IPS-18a (cell line): ENCODE results near the gene OXCT2.
"Not testable (repeated sequence)": the region's sequence is repeated elsewhere in the genome, so short reads cannot be mapped to it uniquely, and the experiment has no call there.

Experiments used
- H3K27ac ChIP-seq: one replicate; pipeline ENCODE4 v1.5.1; 2013; ENCODE audit warnings: low read length
- H3K27me3 ChIP-seq: one replicate; pipeline ENCODE4 v1.6.1; 2013; ENCODE audit warnings: mild to moderate bottlenecking, low read length; ENCODE audit not compliant: control insufficient read depth, insufficient read depth
- H3K36me3 ChIP-seq: one replicate; pipeline ENCODE4 v1.6.1; 2013; ENCODE audit warnings: low read depth, low read length; ENCODE audit not compliant: control insufficient read depth
- H3K4me1 ChIP-seq: one replicate; pipeline ENCODE4 v1.6.1; 2013; ENCODE audit warnings: low read depth, low read length; ENCODE audit not compliant: control insufficient read depth
- H3K4me3 ChIP-seq: one replicate; pipeline ENCODE4 v1.5.1; 2013; ENCODE audit warnings: low read length
- H3K9ac ChIP-seq: one replicate; pipeline ENCODE4 v1.6.1; 2013; ENCODE audit warnings: mild to moderate bottlenecking, low read length, moderate library complexity
- H3K9me3 ChIP-seq: one replicate; pipeline ENCODE4 v1.6.1; 2013; ENCODE audit warnings: low read depth, low read length; ENCODE audit not compliant: control insufficient read depth

Gene OXCT2

DNA sequence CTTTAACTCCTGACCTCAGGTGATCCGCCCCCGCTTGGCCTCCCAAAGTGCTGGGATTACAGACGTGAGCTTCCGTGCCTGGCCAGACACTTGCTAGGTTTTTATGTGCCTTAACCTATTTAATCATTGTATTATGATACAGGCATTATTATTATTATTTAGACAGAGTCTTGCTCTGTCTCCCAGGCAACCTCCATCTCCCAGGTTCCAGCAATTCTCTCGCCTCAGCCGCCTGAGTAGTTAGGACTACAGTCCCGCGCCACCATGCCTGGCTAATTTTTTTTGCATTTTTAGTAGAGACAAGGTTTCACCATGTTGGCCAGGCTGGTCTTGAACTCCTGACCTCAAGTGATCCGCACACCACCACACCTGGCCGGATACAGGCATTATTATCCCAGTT is 11.5 kb upstream of the OXCT2 start:
- H3K27me3 ChIP-seq: peaks cover 36% of the 10 kb centered on the region
- H3K36me3 ChIP-seq, H3K27ac ChIP-seq, H3K9me3 ChIP-seq, H3K4me3 ChIP-seq, H3K9ac ChIP-seq, H3K4me1 ChIP-seq: not testable (repeated sequence)

DNA sequence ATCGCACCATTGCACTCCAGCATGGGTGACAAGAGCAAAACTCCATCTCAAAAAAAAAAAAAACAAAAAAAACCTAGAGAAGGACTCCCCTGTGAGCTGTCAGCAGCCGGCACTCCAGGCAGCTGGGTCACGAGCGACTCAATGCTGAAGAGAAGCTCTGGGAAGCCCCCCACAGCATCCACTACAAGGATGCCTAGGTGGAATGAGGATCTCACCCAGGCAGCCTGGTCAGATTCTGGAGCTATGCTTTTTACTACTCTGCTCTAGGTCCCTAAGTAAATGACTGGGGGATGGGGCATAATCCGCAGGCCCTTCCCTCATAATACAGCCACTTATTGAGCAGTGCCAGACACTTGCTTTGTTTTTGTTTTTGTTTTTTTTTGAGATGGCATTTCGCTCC is 11.0 kb upstream of the OXCT2 start:
- no peaks in the 10 kb centered on the region for H3K4me1 ChIP-seq
- no peak overlapping the region for H3K4me3 ChIP-seq

DNA sequence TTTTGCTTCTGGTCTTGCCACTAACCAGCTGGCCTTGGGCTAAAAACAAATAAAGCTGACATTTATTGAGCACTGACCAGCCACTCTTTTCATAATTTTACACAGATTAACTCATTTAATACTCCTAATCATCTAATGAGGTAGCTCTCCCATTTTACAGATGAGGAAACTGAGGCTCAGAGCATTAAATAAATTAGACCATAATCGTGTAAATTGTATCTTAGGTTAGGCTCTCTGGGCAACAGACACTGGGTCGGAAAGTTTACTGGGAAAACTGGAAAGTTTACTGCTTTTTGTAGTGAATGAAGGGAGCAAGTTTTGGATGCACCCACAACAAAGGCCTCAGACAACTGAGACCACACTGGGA is 10.2 kb upstream of the OXCT2 start:
- no peak overlapping the region for H3K9ac ChIP-seq
- no peaks in the 10 kb centered on the region for H3K9me3 ChIP-seq
- peaks cover 22% of the 10 kb centered on the region for H3K27me3 ChIP-seq
- H3K4me1 ChIP-seq: no peaks in the 10 kb centered on the region
- no peak overlapping the region for H3K4me3 ChIP-seq
- H3K27ac ChIP-seq: no peak overlapping the region
- no peaks in the 10 kb centered on the region for H3K36me3 ChIP-seq

More for the DNA sequence above, 11.0 kb upstream of the OXCT2 start:
- Histone ChIP-seq H3K9me3 (no peaks in the 10 kb centered on the region), H3K9ac (no peak overlapping the region), H3K27ac (no peak overlapping the region), H3K27me3 (peaks cover 30% of the 10 kb centered on the region), H3K36me3 (no peaks in the 10 kb centered on the region)

DNA sequence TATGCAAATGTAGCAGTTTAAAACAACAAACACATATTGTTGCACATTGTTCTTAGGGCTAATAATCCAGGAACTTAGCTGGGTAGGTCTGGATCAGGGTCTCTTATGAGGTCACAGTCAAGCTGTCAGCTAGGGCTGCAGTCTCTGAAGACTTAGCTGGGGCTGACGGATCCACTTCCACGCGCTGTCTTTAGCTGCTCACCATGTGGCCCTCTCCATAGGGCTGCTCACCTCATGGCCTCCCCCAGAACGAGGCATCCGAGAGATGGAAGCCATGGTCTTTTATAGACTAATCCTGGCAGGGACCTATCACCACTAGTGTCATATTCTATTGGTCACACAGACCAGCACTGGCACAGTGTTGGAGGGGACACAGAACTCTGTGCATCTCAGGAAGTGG is 8.7 kb upstream of the OXCT2 start:
- H3K27me3 ChIP-seq: peaks cover 12% of the 10 kb centered on the region
- H3K9ac ChIP-seq: no peak overlapping the region
- H3K4me3 ChIP-seq: no peak overlapping the region
- no peaks in the 10 kb centered on the region for H3K4me1 ChIP-seq
- no peak overlapping the region for H3K27ac ChIP-seq
- no peaks in the 10 kb centered on the region for H3K36me3 ChIP-seq
- no peaks in the 10 kb centered on the region for H3K9me3 ChIP-seq

DNA sequence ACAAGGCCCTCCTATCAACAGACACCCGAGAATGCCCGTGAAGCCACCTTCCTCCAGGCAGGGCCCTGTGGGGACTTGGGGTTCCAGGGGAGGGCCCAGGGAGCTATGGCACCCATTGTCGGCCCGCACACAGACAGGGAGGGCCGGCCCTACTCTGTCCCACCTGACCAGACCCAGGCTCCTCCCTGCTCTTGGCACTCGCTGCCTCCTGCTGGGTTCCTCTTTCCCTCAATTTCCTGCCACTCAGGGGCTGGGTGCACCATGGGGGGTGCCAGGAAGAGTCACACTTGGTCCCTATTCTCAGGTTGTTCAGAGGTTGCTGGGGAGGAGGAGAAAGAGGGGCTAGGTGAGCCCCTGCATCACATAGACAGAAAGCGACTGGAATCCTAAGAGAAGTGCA is 8.0 kb upstream of the OXCT2 start:
- no peak overlapping the region for H3K4me3 ChIP-seq
- H3K4me1 ChIP-seq: no peaks in the 10 kb centered on the region
- H3K27ac ChIP-seq: no peak overlapping the region
- peaks cover 12% of the 10 kb centered on the region for H3K27me3 ChIP-seq
- no peaks in the 10 kb centered on the region for H3K9me3 ChIP-seq
- no peak overlapping the region for H3K9ac ChIP-seq
- no peaks in the 10 kb centered on the region for H3K36me3 ChIP-seq

DNA sequence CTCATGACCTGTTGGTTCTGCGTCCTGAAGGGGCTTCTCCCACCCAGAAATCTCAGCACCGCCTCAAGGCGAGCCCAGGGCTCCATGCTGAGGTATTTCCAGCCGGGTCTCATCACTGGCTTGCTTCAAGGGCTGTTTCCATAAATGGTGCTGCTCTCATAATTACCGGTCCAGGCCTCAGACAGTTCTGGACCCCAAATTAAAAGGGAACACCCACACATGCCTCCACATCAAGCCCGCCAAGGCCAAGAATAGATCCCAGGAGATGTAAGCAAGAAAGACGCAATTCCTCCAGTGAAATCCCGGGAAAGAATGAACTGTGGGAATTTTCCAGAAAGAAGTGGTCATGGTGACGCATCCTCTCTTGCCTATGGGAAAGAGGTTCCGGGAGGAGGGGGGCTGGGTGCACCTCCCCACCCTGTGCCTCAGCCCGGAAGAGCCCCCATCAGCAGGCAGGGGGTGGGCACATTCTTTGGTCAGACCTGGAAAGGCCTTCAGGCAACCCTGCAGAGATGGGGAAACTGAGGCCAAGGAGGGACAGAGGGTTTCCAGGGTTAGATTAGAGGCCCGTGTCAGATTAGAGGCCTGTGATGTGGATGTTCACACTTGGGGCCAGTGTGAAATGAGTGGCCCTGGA is 7.4 kb upstream of the OXCT2 start:
- not testable (repeated sequence) for H3K9ac ChIP-seq

DNA sequence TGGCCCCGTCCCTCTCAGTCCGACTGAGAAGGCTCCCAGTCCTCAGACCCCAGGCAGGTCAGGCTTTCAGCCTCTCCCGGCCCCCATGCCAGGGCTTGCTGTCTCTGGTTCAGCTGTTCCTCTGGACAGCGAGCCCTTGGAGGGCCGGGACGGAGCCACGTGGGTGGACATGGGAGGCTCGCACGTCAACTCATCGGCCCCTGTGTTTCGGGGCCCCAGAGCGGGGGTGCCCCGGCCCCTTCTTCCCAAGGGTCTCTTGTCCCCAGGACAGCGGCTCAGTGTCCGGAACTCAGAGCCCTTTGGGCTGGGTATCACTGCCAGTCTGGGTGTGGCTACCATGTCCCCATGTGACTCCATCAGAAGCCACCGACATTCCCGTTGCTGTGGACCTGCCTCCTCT is 6.7 kb upstream of the OXCT2 start:
- not testable (repeated sequence) for H3K27me3 ChIP-seq, H3K9me3 ChIP-seq, H3K27ac ChIP-seq, H3K9ac ChIP-seq, H3K4me1 ChIP-seq, H3K36me3 ChIP-seq, H3K4me3 ChIP-seq

More for the DNA sequence above, 7.4 kb upstream of the OXCT2 start:
- not testable (repeated sequence) for H3K9me3 ChIP-seq, H3K4me3 ChIP-seq, H3K27me3 ChIP-seq, H3K36me3 ChIP-seq, H3K4me1 ChIP-seq, H3K27ac ChIP-seq

DNA sequence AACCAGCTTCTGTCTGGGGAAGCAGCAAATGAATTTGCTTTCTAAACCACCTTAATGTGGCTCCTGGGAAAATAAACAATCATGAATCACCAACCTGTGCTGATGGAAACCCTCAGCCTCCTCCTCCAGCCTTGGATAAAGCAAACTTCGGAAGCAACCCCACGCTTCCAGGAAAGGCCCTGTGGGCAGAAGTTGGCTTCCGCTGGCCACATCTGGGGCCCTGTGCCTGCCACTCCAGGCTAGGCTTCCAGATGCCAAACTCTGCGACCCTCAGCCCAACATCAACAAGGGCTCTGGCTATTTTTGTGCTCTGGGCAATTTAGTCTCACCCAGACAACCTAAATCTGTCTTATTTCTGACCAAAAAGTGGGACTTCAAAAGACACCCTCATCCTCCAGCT is 6.2 kb upstream of the OXCT2 start:
- no peaks in the 10 kb centered on the region for H3K4me1 ChIP-seq
- H3K9me3 ChIP-seq: no peaks in the 10 kb centered on the region
- H3K9ac ChIP-seq: no peak overlapping the region
- H3K27me3 ChIP-seq: peaks cover 5% of the 10 kb centered on the region
- H3K27ac ChIP-seq: no peak overlapping the region
- H3K4me3 ChIP-seq: no peak overlapping the region
- no peaks in the 10 kb centered on the region for H3K36me3 ChIP-seq

DNA sequence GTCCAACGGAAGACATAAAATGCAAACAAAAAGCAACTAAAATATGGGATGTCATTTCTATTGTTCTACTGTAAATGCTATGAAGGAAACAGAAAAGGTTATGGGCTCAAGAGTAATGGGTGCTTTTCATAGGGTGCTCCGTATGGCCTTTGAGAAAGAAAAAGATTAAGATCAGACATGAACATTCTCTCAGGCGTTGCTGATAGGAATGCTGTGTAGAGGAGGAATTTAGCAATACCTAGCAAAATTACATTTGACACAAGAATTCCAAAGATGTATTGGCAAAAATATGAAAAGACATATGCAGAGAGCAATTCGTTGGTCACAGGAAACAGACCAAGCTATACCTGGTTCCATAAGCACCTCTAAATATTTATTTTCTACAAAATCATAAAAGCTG is 5.7 kb upstream of the OXCT2 start:
- H3K36me3 ChIP-seq: no peaks in the 10 kb centered on the region
- no peak overlapping the region for H3K9ac ChIP-seq
- H3K27ac ChIP-seq: no peak overlapping the region
- H3K9me3 ChIP-seq: no peaks in the 10 kb centered on the region
- H3K27me3 ChIP-seq: peaks cover 5% of the 10 kb centered on the region
- no peaks in the 10 kb centered on the region for H3K4me1 ChIP-seq
- no peak overlapping the region for H3K4me3 ChIP-seq

DNA sequence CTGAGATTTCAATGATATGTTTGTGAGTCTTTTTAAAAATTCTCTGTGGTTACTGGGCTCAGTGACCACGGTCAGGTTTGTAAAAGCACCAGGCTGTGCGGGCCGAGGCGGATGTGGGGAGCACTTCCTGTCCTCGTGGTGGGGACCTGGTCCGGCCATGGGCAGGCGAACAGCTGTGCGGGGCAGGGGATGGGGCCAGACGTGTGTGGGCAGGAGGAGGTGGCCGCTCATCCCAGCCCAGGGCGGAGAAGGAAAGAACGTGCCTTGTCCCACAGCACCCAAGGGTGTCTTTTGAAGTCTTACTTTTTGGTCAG is 5.2 kb upstream of the OXCT2 start:
- H3K9ac ChIP-seq: no peak overlapping the region
- H3K4me3 ChIP-seq: no peak overlapping the region
- no peaks in the 10 kb centered on the region for H3K4me1 ChIP-seq
- H3K27me3 ChIP-seq: peaks cover 7% of the 10 kb centered on the region
- no peaks in the 10 kb centered on the region for H3K36me3 ChIP-seq
- H3K9me3 ChIP-seq: no peaks in the 10 kb centered on the region
- no peak overlapping the region for H3K27ac ChIP-seq

DNA sequence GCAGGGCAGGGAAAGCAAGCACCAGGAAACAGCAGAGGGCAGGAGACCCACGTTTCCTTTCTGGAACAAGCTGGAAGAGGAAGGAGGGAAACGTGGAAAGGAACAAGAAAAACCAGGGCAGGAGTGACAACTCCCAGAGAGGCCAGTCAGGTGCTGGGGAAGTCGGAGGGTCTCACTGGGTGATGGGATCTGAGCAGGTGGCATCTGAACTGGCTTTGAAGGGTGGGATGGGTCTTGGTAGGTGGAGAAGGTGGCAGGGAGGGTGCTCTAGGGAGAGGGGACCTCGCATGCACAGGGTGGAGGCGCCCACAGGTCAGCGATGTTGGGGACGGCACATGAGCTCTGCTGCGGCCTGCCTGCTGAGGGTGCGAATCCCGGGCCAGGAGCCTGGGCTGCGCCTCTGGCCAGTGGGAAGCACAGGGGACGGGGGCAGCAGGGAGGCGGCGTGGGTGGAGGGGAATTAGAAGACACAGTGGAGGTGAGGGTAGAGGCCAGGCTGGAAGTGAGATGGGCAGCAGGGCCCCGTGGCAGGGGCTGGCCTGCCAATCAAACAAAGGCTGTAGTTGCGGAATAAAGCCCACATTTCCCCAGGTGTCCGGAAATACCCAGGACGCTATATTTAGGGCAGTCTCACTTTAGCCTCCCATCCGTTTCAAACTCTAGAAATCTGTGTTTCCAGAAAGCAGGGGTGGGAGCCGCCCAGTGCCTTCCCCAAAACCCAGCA is 4.7 kb upstream of the OXCT2 start:
- H3K9ac ChIP-seq, H3K4me1 ChIP-seq, H3K9me3 ChIP-seq, H3K36me3 ChIP-seq, H3K4me3 ChIP-seq, H3K27ac ChIP-seq, H3K27me3 ChIP-seq: not testable (repeated sequence)

DNA sequence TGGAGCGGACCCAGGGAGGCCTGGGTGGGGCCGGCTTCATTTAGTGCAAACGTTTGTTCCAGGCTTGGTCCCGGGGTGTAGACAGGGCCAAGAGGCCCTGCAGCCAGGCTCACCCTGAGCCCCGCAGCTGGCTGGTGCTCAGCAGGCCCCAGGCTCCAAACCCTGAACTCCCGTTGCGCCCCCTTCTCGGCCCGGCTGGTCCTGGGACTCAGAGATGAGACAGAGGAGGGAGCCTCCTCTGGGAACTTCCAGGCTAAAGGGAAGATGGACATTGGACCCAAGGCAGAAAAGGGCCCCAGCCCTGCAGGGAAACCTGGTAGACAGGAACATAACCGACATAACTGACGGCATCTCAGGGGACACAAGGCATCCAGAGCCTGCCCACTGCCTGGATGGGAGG is 4.0 kb upstream of the OXCT2 start:
- H3K4me3 ChIP-seq, H3K36me3 ChIP-seq, H3K4me1 ChIP-seq, H3K9ac ChIP-seq, H3K9me3 ChIP-seq, H3K27ac ChIP-seq: not testable (repeated sequence)
- peaks cover 11% of the 10 kb centered on the region for H3K27me3 ChIP-seq
